Measurements from ENCODE around the gene ZBTB42.

GRCh38 chr14:104777808-104778249 is 23.1 kb upstream of the ZBTB42 start:
- TF ChIP-seq CTCF (optimal IDR thresholded peaks at IDR 0.05 in 1 of 3, IDR thresholded peaks at IDR 0.05 in 1 of 3, conservative IDR thresholded peaks at IDR 0.05 in 1 of 3; ENCODE audit: extremely low read depth in 1 of 3, insufficient read depth in 2 of 3, low read length in 3 of 3) = no peak
- no peak for TF ChIP-seq EZH2 (IDR thresholded peaks at IDR 0.05; ENCODE audit: low read length)
